Gastroesophageal sphincter (tissue), 4 donors: ENCODE results near the gene NDUFB2. TPM values are rescaled to one million over a fixed set of nuclear protein-coding genes. Genes with fewer than 3 reads are reported as not detected.

Experiments used
- ATAC-seq: fragments of 150-250 bp; one replicate; pipeline ENCODE4 v1.9.1; 2016; ENCODE audit warnings: mild to moderate bottlenecking, moderate library complexity
- H3K27ac ChIP-seq, 4 donors: fragments of 200-600 bp; sonication (generic) in 3 of 4; 1 replicate in 3 of 4; 2 replicates in 1 of 4; pipeline ENCODE4 v1.5.1; 2016 to 2019
- H3K27me3 ChIP-seq: fragments of 200-600 bp; sonication (generic); one replicate; pipeline ENCODE4 v1.5.1; 2019
- H3K36me3 ChIP-seq, 2 donors: fragments of 200-600 bp; sonication (generic); one replicate each; pipeline ENCODE4 v1.5.1; 2019; ENCODE audit warnings: control low read depth in 1 of 2
- H3K4me1 ChIP-seq, 3 donors: fragments of 200-600 bp; sonication (generic); 1 replicate in 2 of 3; 2 replicates in 1 of 3; pipeline ENCODE4 v1.5.1; 2016 to 2019; ENCODE audit warnings: control low read depth in 2 of 3
- H3K4me3 ChIP-seq, 2 donors: fragments of 200-600 bp; sonication (generic); one replicate each; pipeline ENCODE4 v1.5.1; 2019; ENCODE audit warnings: mild to moderate bottlenecking in 1 of 2, moderate library complexity in 1 of 2
- H3K9me3 ChIP-seq, 3 donors: fragments of 200-600 bp; sonication (generic); one replicate each; pipeline ENCODE4 v1.5.1; 2017 to 2019; ENCODE audit warnings: control low read depth in 2 of 3
- CTCF ChIP-seq, 4 experiments: fragments of 200-600 bp in 2 of 4; fragments of 450-650 bp in 2 of 4; sonication (generic) in 1 of 4; IDR thresholded peaks; one replicate each; pipeline ENCODE4 v1.5.1; 2017 to 2019; ENCODE audit warnings: antibody characterized with exemption in 4 of 4, mild to moderate bottlenecking in 2 of 4, moderate library complexity in 2 of 4
- EP300 ChIP-seq: sonication (generic); formaldehyde crosslinking; IDR thresholded peaks from one replicate; pipeline ENCODE4 v1.6.1; 2017; ENCODE audit warnings: antibody characterized with exemption, mild to moderate bottlenecking
- POLR2A ChIP-seq, 2 donors: fragments of 450-650 bp; IDR thresholded peaks; one replicate each; pipeline ENCODE4 v1.6.1; 2017; ENCODE audit warnings: antibody characterized with exemption in 2 of 2, mild to moderate bottlenecking in 2 of 2, moderate library complexity in 1 of 2
- POLR2AphosphoS5 ChIP-seq: sonication (generic); formaldehyde crosslinking; IDR thresholded peaks from one replicate; pipeline ENCODE4 v1.6.1; 2017; ENCODE audit warnings: antibody characterized with exemption
- WGBS, 2 donors: methylation state at CpG; one replicate each; pipeline ENCODE4 v1.1.5; 2018; ENCODE audit warnings: low coverage in 1 of 2; 5-methylcytosine and 5-hydroxymethylcytosine counted together
- total RNA-seq, 4 donors: library from RNA; depleted of rRNA; stranded (reverse); fragments of >200 nt; gene quantifications; one replicate each; pipeline ENCODE4 v1.1.0, GENCODE V29; 2016

NDUFB2 gene
- total RNA-seq, 4 donors from 2014 or later, result 187 to 472 (median 345) TPM

GRCh38 chr7:140744005-140744404 lies 47.5 kb downstream of the NDUFB2 start:
- Histone ChIP-seq H3K27me3 (no peaks in the 10 kb centered on the region), H3K27ac (no peak overlapping the region), H3K36me3 (peaks cover 0 to 56% of the 10 kb centered on the region in 2 donors), H3K4me3 (no peak overlapping the region), H3K9me3 (no peaks in the 10 kb centered on the region), H3K4me1 (no peaks in the 10 kb centered on the region)
- ATAC-seq, result no peak
- 89 to 91% methylated on average over 1 of the region's 2 CpGs for WGBS, 2 donors
- TF ChIP-seq POLR2A (IDR thresholded peaks at IDR 0.05) (no peak), EP300 (no peak), POLR2AphosphoS5 (no peak), CTCF (IDR thresholded peaks at IDR 0.05) (no peak)

GRCh38 chr7:140745266-140746058 lies 49.0 kb downstream of the NDUFB2 start:
- H3K27me3 ChIP-seq, result no peaks in the 10 kb centered on the region
- no peak for ATAC-seq
- no peak overlapping the region for H3K4me3 ChIP-seq
- no peaks in the 10 kb centered on the region for H3K4me1 ChIP-seq
- H3K27ac ChIP-seq, result no peak overlapping the region
- TF ChIP-seq EP300 (no peak), POLR2AphosphoS5 (no peak), POLR2A (IDR thresholded peaks at IDR 0.05) (no peak), CTCF (IDR thresholded peaks at IDR 0.05) (no peak)
- peaks cover 0 to 55% of the 10 kb centered on the region in 2 donors for H3K36me3 ChIP-seq
- H3K9me3 ChIP-seq, result no peaks in the 10 kb centered on the region
- 87 to 88% methylated on average over 6 of the region's 6 CpGs for WGBS, 2 donors

GRCh38 chr7:140746751-140747150 lies 50.2 kb downstream of the NDUFB2 start:
- TF ChIP-seq POLR2A (IDR thresholded peaks at IDR 0.05), result no peak
- no peak for TF ChIP-seq EP300
- no peak for TF ChIP-seq POLR2AphosphoS5
- no peak for TF ChIP-seq CTCF (IDR thresholded peaks at IDR 0.05)

GRCh38 chr7:140752533-140752932 lies 56.0 kb downstream of the NDUFB2 start:
- no peak overlapping the region for H3K27ac ChIP-seq
- ATAC-seq, result no peak
- H3K4me3 ChIP-seq, result no peak overlapping the region
- no peaks in the 10 kb centered on the region for H3K4me1 ChIP-seq
- WGBS, 2 donors, result 94 to 100% methylated on average over 1 of the region's 1 CpG
- TF ChIP-seq EP300, result no peak
- no peak for TF ChIP-seq CTCF (IDR thresholded peaks at IDR 0.05)
- TF ChIP-seq POLR2AphosphoS5, result no peak
- no peak for TF ChIP-seq POLR2A (IDR thresholded peaks at IDR 0.05)
- no peaks in the 10 kb centered on the region for H3K27me3 ChIP-seq
- H3K36me3 ChIP-seq, result peaks cover 0 to 64% of the 10 kb centered on the region in 2 donors
- no peaks in the 10 kb centered on the region for H3K9me3 ChIP-seq

More at GRCh38 chr7:140746751-140747150, 50.2 kb downstream of the NDUFB2 start:
- H3K4me3 ChIP-seq, result no peak overlapping the region
- no peak overlapping the region for H3K27ac ChIP-seq
- H3K36me3 ChIP-seq, result peaks cover 0 to 57% of the 10 kb centered on the region in 2 donors
- H3K27me3 ChIP-seq, result no peaks in the 10 kb centered on the region
- 100% methylated on average over 1 of the region's 2 CpGs; no CpG with 5 or more reads in 1 of the 2 donors for WGBS, 2 donors
- H3K9me3 ChIP-seq, result no peaks in the 10 kb centered on the region
- no peaks in the 10 kb centered on the region for H3K4me1 ChIP-seq
- ATAC-seq, result no peak

GRCh38 chr7:140754506-140754905 lies 58.0 kb downstream of the NDUFB2 start:
- ATAC-seq, result no peak
- Histone ChIP-seq H3K27ac (no peak overlapping the region), H3K4me1 (no peaks in the 10 kb centered on the region), H3K27me3 (no peaks in the 10 kb centered on the region), H3K36me3 (peaks cover 0 to 47% of the 10 kb centered on the region in 2 donors), H3K9me3 (no peaks in the 10 kb centered on the region), H3K4me3 (no peak overlapping the region)
- 61 to 73% methylated on average over 3 of the region's 3 CpGs for WGBS, 2 donors
- no peak for TF ChIP-seq POLR2AphosphoS5
- no peak for TF ChIP-seq POLR2A (IDR thresholded peaks at IDR 0.05)
- TF ChIP-seq CTCF (IDR thresholded peaks at IDR 0.05), result no peak
- no peak for TF ChIP-seq EP300
